IMR-90 (cell line): ENCODE results near the gene HDDC2. TPM values are rescaled to one million over a fixed set of nuclear protein-coding genes. Genes with fewer than 3 reads are reported as not detected.

Experiments
- ATAC-seq: fragments of 200-7000 bp; cut with Tn5 transposase; 2 replicates; pipeline ENCODE4 v1.9.1; 2020; ENCODE audit warnings: low read depth, mild to moderate bottlenecking, moderate library complexity
- BruUV-seq: library from RNA; stranded (reverse); fragments of 400-500 nt; replicated peaks from 2 replicates; lab custom pipeline; 2021; lab: Mats Ljungman, UMichigan
- CTCF ChIA-PET: fragments of 300-600 bp; formaldehyde crosslinking; extraction: SDS; loops from one replicate; lab custom pipeline; 2021; ENCODE audit warnings: antibody characterized with exemption; lab: Yijun Ruan, JAX
- POLR2A ChIA-PET: fragments of 300-600 bp; sonication (Branson Sonifier 250); formaldehyde crosslinking; loops from one replicate; lab custom pipeline; 2022; ENCODE audit warnings: antibody characterized with exemption; ENCODE audit not compliant: unreplicated experiment; lab: Charles Lee
- DNase-seq: peaks from one replicate; pipeline ENCODE4 v3.0.0; 2013
- H2AFZ ChIP-seq: replicated peaks from 2 replicates; pipeline ENCODE3; 2013; ENCODE audit warnings: low read length, mild to moderate bottlenecking; ENCODE audit not compliant: poor library complexity
- H2AK5ac ChIP-seq: 2 replicates; pipeline ENCODE4 v1.6.1; 2013; ENCODE audit warnings: low read depth, low read length, inconsistent platforms
- H2AK9ac ChIP-seq: replicated peaks from 2 replicates; pipeline ENCODE3; 2013; ENCODE audit warnings: mild to moderate bottlenecking, low read depth, low read length, moderate library complexity; ENCODE audit not compliant: poor library complexity
- H2BK120ac ChIP-seq: 2 replicates; pipeline ENCODE4 v1.6.1; 2013; ENCODE audit warnings: low read depth, low read length, inconsistent platforms
- H2BK15ac ChIP-seq: 3 replicates; pipeline ENCODE4 v1.6.1; 2013; ENCODE audit warnings: low read depth, low read length, inconsistent platforms
- H2BK20ac ChIP-seq: 2 replicates; pipeline ENCODE4 v1.6.1; 2013; ENCODE audit warnings: low read depth, mild to moderate bottlenecking, inconsistent platforms, low read length, moderate library complexity
- H2BK5ac ChIP-seq: 2 replicates; pipeline ENCODE4 v1.6.1; 2013; ENCODE audit warnings: mild to moderate bottlenecking, low read depth, low read length, inconsistent platforms; ENCODE audit not compliant: poor library complexity, severe bottlenecking
- H3K14ac ChIP-seq: replicated peaks from 2 replicates; pipeline ENCODE4 v1.6.1; 2013; ENCODE audit warnings: low read depth, low read length, inconsistent platforms
- H3K18ac ChIP-seq: 2 replicates; pipeline ENCODE4 v1.6.1; 2013; ENCODE audit warnings: low read depth, low read length, control low read depth
- H3K23ac ChIP-seq: 2 replicates; pipeline ENCODE4 v1.6.1; 2013; ENCODE audit warnings: low read depth, low read length, inconsistent platforms
- H3K27ac ChIP-seq: 2 replicates; pipeline ENCODE4 v1.5.1; 2013; ENCODE audit warnings: mild to moderate bottlenecking, control low read depth, low read length; ENCODE audit not compliant: insufficient read depth
- H3K27me3 ChIP-seq: 2 replicates; pipeline ENCODE4 v1.6.1; 2013; ENCODE audit warnings: low read length; ENCODE audit not compliant: control insufficient read depth, insufficient read depth
- H3K36me3 ChIP-seq: 2 replicates; pipeline ENCODE4 v1.6.1; 2013; ENCODE audit warnings: low read length, mixed read lengths; ENCODE audit not compliant: control insufficient read depth, insufficient read depth
- H3K4ac ChIP-seq: 2 replicates; pipeline ENCODE4 v1.6.1; 2013; ENCODE audit warnings: low read depth, low read length, inconsistent platforms
- H3K4me1 ChIP-seq: 2 replicates; pipeline ENCODE4 v1.6.1; 2013; ENCODE audit warnings: low read length, mixed read lengths; ENCODE audit not compliant: control insufficient read depth, insufficient read depth
- H3K4me2 ChIP-seq: 2 replicates; pipeline ENCODE4 v1.6.1; 2013; ENCODE audit warnings: low read depth, mild to moderate bottlenecking, control low read depth, low read length, moderate library complexity
- H3K4me3 ChIP-seq: 2 replicates; pipeline ENCODE4 v1.5.1; 2013; ENCODE audit warnings: low read depth, mild to moderate bottlenecking, control low read depth, low read length, moderate library complexity; ENCODE audit not compliant: insufficient read depth
- H3K56ac ChIP-seq: 2 replicates; pipeline ENCODE4 v1.6.1; 2013; ENCODE audit warnings: low read length, inconsistent platforms; ENCODE audit not compliant: insufficient read depth; ENCODE audit errors: extremely low read depth
- H3K79me1 ChIP-seq, 2 experiments: 2 replicates each; pipeline ENCODE4 v1.6.1; 2013; ENCODE audit warnings: low read length in 2 of 2, inconsistent platforms in 1 of 2, low read depth in 1 of 2
- H3K9ac ChIP-seq: 2 replicates; pipeline ENCODE4 v1.6.1; 2013; ENCODE audit warnings: low read depth, low read length, control low read depth
- H3K9me1 ChIP-seq: 2 replicates; pipeline ENCODE4 v1.6.1; 2013; ENCODE audit warnings: low read length, inconsistent platforms; ENCODE audit not compliant: insufficient read depth
- H3K9me3 ChIP-seq: 2 replicates; pipeline ENCODE4 v1.6.1; 2013; ENCODE audit warnings: low read length; ENCODE audit not compliant: control insufficient read depth, insufficient read depth
- H4K20me1 ChIP-seq: 2 replicates; pipeline ENCODE4 v1.6.1; 2013; ENCODE audit warnings: low read length, inconsistent platforms; ENCODE audit not compliant: insufficient read depth
- H4K5ac ChIP-seq: 2 replicates; pipeline ENCODE4 v1.6.1; 2013; ENCODE audit warnings: mild to moderate bottlenecking, low read depth, low read length, control low read depth
- H4K8ac ChIP-seq, 2 experiments: 2 replicates each; pipeline ENCODE4 v1.6.1; 2013; ENCODE audit warnings: low read depth in 2 of 2, low read length in 2 of 2, control low read depth in 1 of 2, inconsistent platforms in 1 of 2
- H4K91ac ChIP-seq: 2 replicates; pipeline ENCODE4 v1.6.1; 2013; ENCODE audit warnings: low read depth, low read length, inconsistent platforms; ENCODE audit not compliant: insufficient read depth
- BHLHE40 ChIP-seq: fragments of 150-350 bp; IDR thresholded peaks from 2 replicates; pipeline ENCODE4 v1.6.1; 2016; ENCODE audit warnings: mild to moderate bottlenecking, low read depth, low read length
- CEBPB ChIP-seq: IDR thresholded peaks from 2 replicates; pipeline ENCODE4 v1.6.1; 2012; ENCODE audit warnings: low read depth, low read length, improper control_type of control experiment
- CHD1 ChIP-seq: IDR thresholded peaks from 2 replicates; pipeline ENCODE4 v1.6.1; 2012; ENCODE audit warnings: low read depth, low read length, improper control_type of control experiment
- ELK1 ChIP-seq: fragments of 150-350 bp; IDR thresholded peaks from 2 replicates; pipeline ENCODE4 v1.6.1; 2016; ENCODE audit warnings: low read depth, mild to moderate bottlenecking, low read length, moderate library complexity, borderline replicate concordance
- FOS ChIP-seq: fragments of 150-350 bp; IDR thresholded peaks from 2 replicates; pipeline ENCODE4 v1.6.1; 2016; ENCODE audit warnings: low read depth, low read length
- MAFK ChIP-seq: IDR thresholded peaks from 2 replicates; pipeline ENCODE4 v1.6.1; 2012; ENCODE audit warnings: low read depth, low read length, improper control_type of control experiment
- MAZ ChIP-seq: IDR thresholded peaks from 2 replicates; pipeline ENCODE4 v1.6.1; 2012; ENCODE audit warnings: low read depth, mild to moderate bottlenecking, low read length, improper control_type of control experiment, moderate library complexity, borderline replicate concordance
- MXI1 ChIP-seq: IDR thresholded peaks from 2 replicates; pipeline ENCODE4 v1.6.1; 2012; ENCODE audit warnings: low read depth, mild to moderate bottlenecking, low read length, moderate library complexity, borderline replicate concordance
- NFE2L2 ChIP-seq: fragments of 150-350 bp; IDR thresholded peaks from 2 replicates; pipeline ENCODE4 v1.6.1; 2016; ENCODE audit warnings: low read depth, mild to moderate bottlenecking, low read length
- POLR2A ChIP-seq: IDR thresholded peaks from 2 replicates; pipeline ENCODE4 v1.6.1; 2012; ENCODE audit warnings: mild to moderate bottlenecking, low read depth, low read length
- RAD21 ChIP-seq: IDR thresholded peaks from 2 replicates; pipeline ENCODE4 v1.6.1; 2012; ENCODE audit warnings: low read length, improper control_type of control experiment
- RCOR1 ChIP-seq: IDR thresholded peaks from 2 replicates; pipeline ENCODE4 v1.6.1; 2012; ENCODE audit warnings: mild to moderate bottlenecking, low read length, improper control_type of control experiment; ENCODE audit not compliant: insufficient replicate concordance
- RFX5 ChIP-seq: IDR thresholded peaks from 2 replicates; pipeline ENCODE4 v1.8.0; 2012; ENCODE audit warnings: low read depth, mild to moderate bottlenecking, low read length, moderate library complexity
- SMC3 ChIP-seq: fragments of 150-350 bp; IDR thresholded peaks from 2 replicates; pipeline ENCODE4 v1.6.1; 2016; ENCODE audit warnings: low read depth, mild to moderate bottlenecking, antibody characterized with exemption, low read length, moderate library complexity
- WGBS, 2 experiments: methylation state at CpG; one replicate each; pipeline versions ENCODE4 v1.1.5 to v1.1.7; 2013; ENCODE audit warnings: missing lambda C conversion rate in 2 of 2; ENCODE audit not compliant: insufficient read length in 1 of 2; ENCODE audit errors: extremely low coverage in 2 of 2; 5-methylcytosine and 5-hydroxymethylcytosine counted together
- dilution Hi-C: fragments of 300-500 bp; cut with HindIII; formaldehyde crosslinking; loops from one replicate; pipeline ENCODE4 v1.14.3; 2018; ENCODE audit warnings: low sequenced_read_pairs; ENCODE audit not compliant: unreplicated experiment
- in situ Hi-C: fragments of 300-500 bp; cut with MboI; formaldehyde crosslinking; loops from 3 replicates; pipeline ENCODE4 v1.14.3; 2019; ENCODE audit warnings: low sequenced_read_pairs, inconsistent platforms, mixed read lengths
- intact Hi-C: fragments of 100-400 bp; cut with micrococcal nuclease; formaldehyde crosslinking; loops from 2 replicates; pipeline ENCODE4 v1.10.0; 2022
- polyA plus RNA-seq, 3 experiments: library from polyadenylated mRNA; depleted of rRNA; stranded (reverse); fragments of >200 nt; gene quantifications; 2 replicates each; pipeline ENCODE4 v1.2.3, GENCODE V29; 2012; ENCODE audit warnings: low replicate concordance in 1 of 3
- total RNA-seq: library from RNA; depleted of rRNA; stranded (reverse); fragments of >200 nt; gene quantifications from 2 replicates; pipeline ENCODE4 v1.2.3, GENCODE V29; 2012
- TF ChIP-seq, protein P1 (sequence below): fragments of 150-350 bp; IDR thresholded peaks from 2 replicates; pipeline ENCODE4 v1.6.1; 2017; ENCODE audit warnings: mild to moderate bottlenecking, antibody characterized with exemption, low read length, low read depth
- TF ChIP-seq, protein P2 (sequence below): conservative IDR thresholded peaks from 2 replicates; pipeline ENCODE4 v1.5.1; 2012; ENCODE audit warnings: mild to moderate bottlenecking, low read depth, low read length, improper control_type of control experiment

HDDC2 gene
- total and polyA plus RNA-seq, 2 of the 4 experiments (the other 2 are of a cell fraction), result 40.9 to 68.6 TPM

DNA sequence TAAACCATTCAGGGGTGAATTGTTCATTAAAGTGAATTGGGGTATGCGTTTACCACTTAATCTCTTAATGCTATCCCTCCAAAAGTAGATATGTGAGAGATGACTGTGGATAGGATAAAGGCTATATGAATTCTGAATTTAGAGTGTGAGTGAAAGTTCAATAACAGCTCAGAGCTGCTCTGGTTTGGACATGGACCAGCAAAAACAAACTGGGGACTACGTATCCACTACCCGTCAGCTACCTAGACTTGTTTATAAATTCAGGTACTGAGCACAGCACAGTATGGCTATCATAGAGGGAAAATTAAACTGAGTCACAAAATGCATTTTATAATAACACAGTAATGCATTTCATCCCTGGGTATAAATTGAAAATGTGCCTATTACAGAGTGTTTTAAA, 44.4 kb downstream of the HDDC2 start:
- no peak overlapping the region for H2AFZ ChIP-seq
- peaks cover 6 to 7% of the 10 kb centered on the region in 2 experiments; a peak in 1 of 4 replicates for H3K79me1 ChIP-seq
- ChIA-PET CTCF (no interaction called here), POLR2A (no interaction called here)
- in situ Hi-C loops, result no loop called here
- no peak overlapping the region for H3K56ac ChIP-seq
- H2BK15ac ChIP-seq, result no peak overlapping the region
- no peak overlapping the region for H3K4ac ChIP-seq
- no peak overlapping the region for H3K9ac ChIP-seq
- no CpG with 5 or more reads among the region's 3 CpGs for WGBS, 2 experiments
- intact Hi-C loops, result no loop called here
- H3K9me3 ChIP-seq, result no peaks in the 10 kb centered on the region
- no peak overlapping the region for H2AK5ac ChIP-seq
- H4K20me1 ChIP-seq, result no peaks in the 10 kb centered on the region
- no peak overlapping the region for H3K18ac ChIP-seq
- H2BK120ac ChIP-seq, result no peak overlapping the region
- peaks cover 3% of the 10 kb centered on the region; the same call in 1 of the 2 replicates for H3K9me1 ChIP-seq
- BruUV-seq, result no TSS peak
- H2AK9ac ChIP-seq, result no peak overlapping the region
- H4K8ac ChIP-seq, result no peak overlapping the region
- H4K5ac ChIP-seq, result no peak overlapping the region
- ATAC-seq (no peak), DNase-seq (peak; percentile 50)
- no peak overlapping the region for H3K23ac ChIP-seq
- dilution Hi-C loops, result no loop called here
- H3K4me1 ChIP-seq, result peaks cover 14% of the 10 kb centered on the region
- H3K36me3 ChIP-seq, result no peaks in the 10 kb centered on the region
- TF ChIP-seq MAFK (no peak), RCOR1 (no peak), RAD21 (no peak), BHLHE40 (no peak), MAZ (no peak), POLR2A (no peak), NFE2L2 (no peak), MXI1 (no peak), RFX5 (no peak), CHD1 (no peak), SMC3 (no peak), CEBPB (no peak), ELK1 (no peak), FOS (no peak)
- TF ChIP-seq, protein P1, sequence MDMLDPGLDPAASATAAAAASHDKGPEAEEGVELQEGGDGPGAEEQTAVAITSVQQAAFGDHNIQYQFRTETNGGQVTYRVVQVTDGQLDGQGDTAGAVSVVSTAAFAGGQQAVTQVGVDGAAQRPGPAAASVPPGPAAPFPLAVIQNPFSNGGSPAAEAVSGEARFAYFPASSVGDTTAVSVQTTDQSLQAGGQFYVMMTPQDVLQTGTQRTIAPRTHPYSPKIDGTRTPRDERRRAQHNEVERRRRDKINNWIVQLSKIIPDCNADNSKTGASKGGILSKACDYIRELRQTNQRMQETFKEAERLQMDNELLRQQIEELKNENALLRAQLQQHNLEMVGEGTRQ, result no peak
- TF ChIP-seq, protein P2, sequence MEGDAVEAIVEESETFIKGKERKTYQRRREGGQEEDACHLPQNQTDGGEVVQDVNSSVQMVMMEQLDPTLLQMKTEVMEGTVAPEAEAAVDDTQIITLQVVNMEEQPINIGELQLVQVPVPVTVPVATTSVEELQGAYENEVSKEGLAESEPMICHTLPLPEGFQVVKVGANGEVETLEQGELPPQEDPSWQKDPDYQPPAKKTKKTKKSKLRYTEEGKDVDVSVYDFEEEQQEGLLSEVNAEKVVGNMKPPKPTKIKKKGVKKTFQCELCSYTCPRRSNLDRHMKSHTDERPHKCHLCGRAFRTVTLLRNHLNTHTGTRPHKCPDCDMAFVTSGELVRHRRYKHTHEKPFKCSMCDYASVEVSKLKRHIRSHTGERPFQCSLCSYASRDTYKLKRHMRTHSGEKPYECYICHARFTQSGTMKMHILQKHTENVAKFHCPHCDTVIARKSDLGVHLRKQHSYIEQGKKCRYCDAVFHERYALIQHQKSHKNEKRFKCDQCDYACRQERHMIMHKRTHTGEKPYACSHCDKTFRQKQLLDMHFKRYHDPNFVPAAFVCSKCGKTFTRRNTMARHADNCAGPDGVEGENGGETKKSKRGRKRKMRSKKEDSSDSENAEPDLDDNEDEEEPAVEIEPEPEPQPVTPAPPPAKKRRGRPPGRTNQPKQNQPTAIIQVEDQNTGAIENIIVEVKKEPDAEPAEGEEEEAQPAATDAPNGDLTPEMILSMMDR, result no peak
- no peak overlapping the region for H3K14ac ChIP-seq
- no peaks in the 10 kb centered on the region for H3K27me3 ChIP-seq
- no peak overlapping the region for H3K4me2 ChIP-seq
- H3K4me3 ChIP-seq, result no peak overlapping the region
- H4K91ac ChIP-seq, result no peak overlapping the region
- no peak overlapping the region for H3K27ac ChIP-seq
- H2BK5ac ChIP-seq, result no peak overlapping the region
- no peak overlapping the region for H2BK20ac ChIP-seq
